Lower lobe of right lung (tissue), 2 donors: ENCODE measurements around the gene LRP5. TPM values are rescaled to one million over a fixed set of nuclear protein-coding genes. Genes with fewer than 3 reads are reported as not detected.
"Not testable (repeated sequence)": the region's sequence is repeated elsewhere in the genome, so short reads cannot be mapped to it uniquely, and the experiment has no call there.

Experiments used
- ATAC-seq, 2 donors: fragments of 200-7000 bp; cut with Tn5 transposase; one replicate each; pipeline ENCODE4 v1.9.1; 2020 to 2022; ENCODE audit warnings: mild to moderate bottlenecking in 2 of 2, moderate library complexity in 2 of 2
- DNase-seq: peaks from one replicate; pipeline ENCODE4 v3.0.0-alpha.2; 2020
- H3K27ac ChIP-seq: fragments of 200-600 bp; one replicate; pipeline ENCODE4 v1.8.0; 2022
- H3K27me3 ChIP-seq: fragments of 200-600 bp; one replicate; pipeline ENCODE4 v1.8.0; 2022; ENCODE audit warnings: low read depth
- H3K36me3 ChIP-seq: fragments of 200-600 bp; one replicate; pipeline ENCODE4 v1.8.0; 2022; ENCODE audit warnings: mild to moderate bottlenecking
- H3K4me1 ChIP-seq: fragments of 200-600 bp; one replicate; pipeline ENCODE4 v1.8.0; 2022
- H3K4me3 ChIP-seq: fragments of 200-600 bp; one replicate; pipeline ENCODE4 v1.8.0; 2022; ENCODE audit warnings: mild to moderate bottlenecking
- H3K9me3 ChIP-seq: fragments of 200-600 bp; one replicate; pipeline ENCODE4 v1.8.0; 2022
- intact Hi-C: fragments of 100-400 bp; cut with DNase I; formaldehyde crosslinking; loops from one replicate; pipeline ENCODE4 v1.11.0; 2022
- total RNA-seq: library from RNA; stranded (reverse); fragmentation: NEBNext Ultra II Directional; extraction: Animal tissue kit (Norgen Biotek cat#: 25700); gene quantifications from one replicate; pipeline ENCODE4 v1.2.1, GENCODE V29; 2021
- TF ChIP-seq, protein P1 (sequence below): fragments of 200-600 bp; IDR thresholded peaks from one replicate; pipeline ENCODE4 v1.8.0; 2022; ENCODE audit warnings: antibody characterized with exemption, mild to moderate bottlenecking
- donor health status: DM: no; HTN: yes; CAD: no; lungs with severe emphysema.

The LRP5 gene
- total RNA-seq, 1 donor from 2014 or later = 66.1 TPM

DNA sequence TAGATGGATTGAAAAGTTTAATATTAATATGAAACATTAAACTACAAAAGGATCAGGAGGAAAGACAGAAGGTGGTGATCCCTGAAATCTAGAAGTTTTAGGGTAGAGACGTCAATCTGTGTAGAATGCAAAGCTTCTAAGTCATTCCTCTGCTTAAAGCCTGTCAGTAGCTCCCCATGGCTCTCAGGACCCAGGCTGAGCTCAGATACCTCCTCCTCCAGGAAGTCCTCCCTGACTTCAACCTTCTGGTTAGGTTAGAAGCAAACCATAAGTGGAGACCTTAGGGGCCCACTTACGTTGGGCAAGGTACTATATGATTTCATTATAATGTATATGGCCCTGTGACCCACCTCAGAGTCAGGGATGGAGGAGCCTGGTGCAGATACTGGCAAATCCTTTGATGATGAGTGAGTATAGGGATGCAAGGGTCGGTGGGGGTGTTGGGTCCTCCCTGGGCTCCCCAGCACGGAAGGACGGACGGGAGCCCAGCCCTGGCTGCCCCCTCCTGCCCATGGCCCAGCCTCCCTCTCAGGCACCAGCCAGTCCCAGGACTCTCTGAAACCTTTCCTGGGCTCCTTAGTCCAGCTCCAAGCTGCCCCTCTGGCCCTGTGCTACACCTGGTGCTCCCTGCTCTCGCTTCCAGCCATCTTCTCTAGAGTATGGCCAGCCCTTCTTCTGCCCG, 145.0 kb downstream of the LRP5 start:
- ATAC-seq = no peak
- no peak overlapping the region for H3K27ac ChIP-seq

GRCh38 chr11:68457898-68458249, 145.5 kb downstream of the LRP5 start:
- H3K27me3 ChIP-seq = no peaks in the 10 kb centered on the region
- no peak overlapping the region for H3K4me3 ChIP-seq
- H3K4me1 ChIP-seq = peaks cover 20% of the 10 kb centered on the region
- no peak for ATAC-seq
- no peaks in the 10 kb centered on the region for H3K9me3 ChIP-seq
- TF ChIP-seq, protein P1, sequence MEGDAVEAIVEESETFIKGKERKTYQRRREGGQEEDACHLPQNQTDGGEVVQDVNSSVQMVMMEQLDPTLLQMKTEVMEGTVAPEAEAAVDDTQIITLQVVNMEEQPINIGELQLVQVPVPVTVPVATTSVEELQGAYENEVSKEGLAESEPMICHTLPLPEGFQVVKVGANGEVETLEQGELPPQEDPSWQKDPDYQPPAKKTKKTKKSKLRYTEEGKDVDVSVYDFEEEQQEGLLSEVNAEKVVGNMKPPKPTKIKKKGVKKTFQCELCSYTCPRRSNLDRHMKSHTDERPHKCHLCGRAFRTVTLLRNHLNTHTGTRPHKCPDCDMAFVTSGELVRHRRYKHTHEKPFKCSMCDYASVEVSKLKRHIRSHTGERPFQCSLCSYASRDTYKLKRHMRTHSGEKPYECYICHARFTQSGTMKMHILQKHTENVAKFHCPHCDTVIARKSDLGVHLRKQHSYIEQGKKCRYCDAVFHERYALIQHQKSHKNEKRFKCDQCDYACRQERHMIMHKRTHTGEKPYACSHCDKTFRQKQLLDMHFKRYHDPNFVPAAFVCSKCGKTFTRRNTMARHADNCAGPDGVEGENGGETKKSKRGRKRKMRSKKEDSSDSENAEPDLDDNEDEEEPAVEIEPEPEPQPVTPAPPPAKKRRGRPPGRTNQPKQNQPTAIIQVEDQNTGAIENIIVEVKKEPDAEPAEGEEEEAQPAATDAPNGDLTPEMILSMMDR = no peak
- H3K27ac ChIP-seq = no peak overlapping the region
- peak; percentile 36 for DNase-seq
- H3K36me3 ChIP-seq = no peaks in the 10 kb centered on the region
- intact Hi-C loops = no loop called here

More for the DNA sequence above, 145.0 kb downstream of the LRP5 start:
- TF ChIP-seq, protein P1 = no peak
- H3K36me3 ChIP-seq = no peaks in the 10 kb centered on the region
- H3K4me1 ChIP-seq = peaks cover 15% of the 10 kb centered on the region
- no peaks in the 10 kb centered on the region for H3K9me3 ChIP-seq
- no peak for DNase-seq
- H3K27me3 ChIP-seq = no peaks in the 10 kb centered on the region
- intact Hi-C loops = no loop called here
- H3K4me3 ChIP-seq = no peak overlapping the region

GRCh38 chr11:68458340-68458739, 145.9 kb downstream of the LRP5 start:
- H3K9me3 ChIP-seq, ATAC-seq, DNase-seq, H3K36me3 ChIP-seq, H3K27me3 ChIP-seq, H3K4me3 ChIP-seq, H3K27ac ChIP-seq, intact Hi-C loops: not testable (repeated sequence)
- H3K4me1 ChIP-seq = peaks cover 24% of the 10 kb centered on the region

DNA sequence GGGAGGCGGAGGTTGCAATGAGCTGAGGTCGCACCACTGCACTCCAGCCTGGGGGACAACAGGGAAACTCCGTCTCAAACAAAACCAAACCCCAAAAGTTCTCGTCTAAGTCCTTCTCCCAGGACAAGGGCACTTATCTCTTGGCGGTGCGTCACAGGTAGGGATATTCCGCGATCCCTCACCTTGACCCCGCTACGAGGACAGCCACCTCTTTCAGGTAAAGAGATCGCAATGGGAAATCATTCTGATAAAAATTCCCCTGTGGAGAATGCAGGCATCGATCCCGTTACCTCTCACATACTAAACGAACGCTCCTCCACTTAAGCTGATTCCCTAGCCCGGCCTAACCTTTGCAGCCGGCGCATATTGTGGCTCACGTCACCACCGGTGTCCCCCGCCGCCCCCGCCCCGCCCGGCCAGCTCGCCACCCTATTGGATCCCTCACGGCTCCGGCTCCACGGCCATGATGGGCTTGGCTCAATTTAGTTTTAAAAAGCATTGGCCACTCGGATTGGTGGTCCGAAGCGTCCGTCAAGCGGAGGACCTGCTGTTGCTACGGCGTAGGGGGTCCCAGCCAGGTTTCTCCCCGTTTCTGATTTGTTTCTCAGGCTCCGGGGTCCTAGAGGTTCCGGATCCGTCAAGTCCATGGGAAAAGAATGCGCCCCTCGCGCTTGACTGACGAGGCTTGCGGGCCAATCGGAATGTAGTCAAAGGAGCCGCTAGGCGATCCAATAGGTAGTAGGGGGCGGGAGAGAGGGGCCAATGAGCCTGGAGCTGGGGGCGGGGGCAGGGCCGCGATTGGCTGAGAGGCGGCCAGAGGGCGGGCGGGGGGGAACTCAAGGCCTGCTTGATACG, 147.7 kb downstream of the LRP5 start:
- Histone ChIP-seq H3K36me3 (no peaks in the 10 kb centered on the region), H3K4me3 (peak overlapping the region; percentile 83), H3K9me3 (no peaks in the 10 kb centered on the region), H3K27me3 (no peaks in the 10 kb centered on the region), H3K27ac (peak overlapping the region; percentile 94), H3K4me1 (peaks cover 42% of the 10 kb centered on the region)
- peak; percentile 96 to 98 for ATAC-seq
- intact Hi-C loops = no loop called here
- TF ChIP-seq, protein P1 = no peak
- DNase-seq = peak; percentile 97

GRCh38 chr11:68460741-68461574, 148.6 kb downstream of the LRP5 start, which contains the start of gene PPP6R3:
Gene PPP6R3 (plus strand): TSS chr11:68460752. CDS start chr11:68537665, 76,913 bp downstream.
- Histone ChIP-seq H3K4me3 (peak within 1 kb of the TSS; percentile 83), H3K9me3 (no peaks in the 10 kb centered on the region), H3K4me1 (peaks cover 51% of the 10 kb centered on the region), H3K27me3 (no peaks in the 10 kb centered on the region), H3K27ac (peak within 1 kb of the TSS; percentile 94), H3K36me3 (no peaks in the 10 kb centered on the region)
- peak; percentile 70 for ATAC-seq
- TF ChIP-seq, protein P1 = peak; percentile 7
- intact Hi-C loops = no loop called here
- DNase-seq = no peak
